NCI-H1048 (cell line): Measurements from ENCODE around the gene FANCC.
"Not testable (repeated sequence)": the region's sequence is repeated elsewhere in the genome, so short reads cannot be mapped to it uniquely, and the experiment has no call there.

ENCODE experiments used
- DNase-seq: peaks from one replicate; lab custom pipeline; 2025; lab: John Stamatoyannopoulos, UW

FANCC gene

GRCh38 chr9:95329061-95329460 lies 11.6 kb upstream of the FANCC start:
- DNase-seq, result not testable (repeated sequence)

DNA sequence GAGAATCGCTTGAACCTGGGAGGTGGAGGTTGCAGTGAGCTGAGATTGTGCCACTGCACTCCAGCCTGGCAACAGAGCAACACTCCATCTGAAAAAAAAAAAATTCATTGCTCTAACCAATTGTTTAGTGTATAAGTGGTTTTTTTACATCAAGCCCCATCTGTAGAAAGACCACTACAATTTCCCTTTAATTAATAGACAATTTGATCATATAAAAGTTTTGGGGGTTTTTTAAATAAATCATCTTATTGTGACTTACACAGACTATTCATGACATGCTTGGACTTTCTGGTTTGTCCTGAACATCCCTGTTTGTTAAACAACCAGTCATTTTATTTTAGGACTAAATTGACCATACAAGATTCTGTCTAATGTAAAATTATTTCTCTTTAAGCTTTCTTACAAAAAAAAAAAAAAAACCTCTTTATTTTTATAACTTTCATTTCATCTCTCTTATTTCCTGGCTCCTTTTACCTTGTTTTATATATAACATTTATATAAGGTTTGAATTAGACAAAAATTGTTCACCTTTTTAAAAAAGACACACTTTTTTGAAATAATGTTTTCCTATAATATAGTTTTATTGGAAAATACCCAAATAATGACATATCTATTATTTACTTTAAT lies 9.8 kb upstream of the FANCC start:
- DNase-seq, result no peak

- no peak for DNase-seq
Measured at GRCh38 chr9:95325221-95325620, 7.7 kb upstream of the FANCC start.

DNA sequence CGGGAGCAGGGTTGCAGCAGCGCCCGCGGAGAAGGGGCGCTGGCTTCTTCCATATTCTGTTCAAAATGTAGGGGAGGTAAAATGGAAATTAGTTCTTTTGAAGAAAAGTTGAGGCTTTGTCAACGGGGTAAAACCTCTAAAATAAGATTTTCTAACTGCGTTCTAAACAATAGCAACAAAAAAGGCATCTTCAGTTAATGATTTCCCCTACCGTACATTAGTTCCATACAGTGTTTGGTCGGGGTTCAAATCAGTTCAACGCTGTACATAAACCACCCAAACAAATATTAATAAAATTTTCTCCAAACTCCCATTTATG lies 343 bp upstream of the FANCC start:
- DNase-seq, result no peak

GRCh38 chr9:95316794-95317118 lies 753 bp downstream of the FANCC start:
- DNase-seq, result peak; percentile 28

GRCh38 chr9:95316274-95316673 lies 1.2 kb downstream of the FANCC start:
- DNase-seq, result no peak

DNA sequence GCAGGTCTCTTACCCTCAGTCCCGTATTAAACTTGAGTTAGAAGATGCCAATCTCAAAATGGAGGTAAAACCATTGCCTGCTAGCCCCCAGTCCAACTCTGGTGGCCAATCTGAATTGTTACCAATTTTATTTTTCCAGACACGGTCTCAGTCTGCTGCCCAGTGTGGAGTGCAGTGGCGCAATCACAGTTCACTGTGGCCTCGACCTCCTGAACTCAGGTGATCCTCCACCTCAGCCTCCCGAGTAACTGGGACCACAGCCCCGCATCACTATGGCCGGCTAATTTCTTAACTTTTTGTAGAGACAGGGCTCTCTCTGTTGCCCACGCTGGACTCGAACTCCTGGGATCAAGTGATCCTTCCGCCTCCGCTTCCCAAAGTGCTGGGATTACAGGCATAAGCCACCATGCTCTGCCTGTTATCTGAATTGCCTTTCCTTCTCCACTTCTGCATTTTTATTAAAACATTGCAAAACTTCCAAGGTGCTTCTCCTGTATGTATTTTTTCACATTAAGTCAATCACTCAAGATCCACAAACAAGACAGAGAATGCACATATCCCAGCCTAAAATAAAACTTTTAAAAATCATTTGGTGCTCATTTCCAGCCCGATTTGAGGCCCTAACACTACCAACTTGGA lies 2.3 kb downstream of the FANCC start:
- DNase-seq, result no peak

DNA sequence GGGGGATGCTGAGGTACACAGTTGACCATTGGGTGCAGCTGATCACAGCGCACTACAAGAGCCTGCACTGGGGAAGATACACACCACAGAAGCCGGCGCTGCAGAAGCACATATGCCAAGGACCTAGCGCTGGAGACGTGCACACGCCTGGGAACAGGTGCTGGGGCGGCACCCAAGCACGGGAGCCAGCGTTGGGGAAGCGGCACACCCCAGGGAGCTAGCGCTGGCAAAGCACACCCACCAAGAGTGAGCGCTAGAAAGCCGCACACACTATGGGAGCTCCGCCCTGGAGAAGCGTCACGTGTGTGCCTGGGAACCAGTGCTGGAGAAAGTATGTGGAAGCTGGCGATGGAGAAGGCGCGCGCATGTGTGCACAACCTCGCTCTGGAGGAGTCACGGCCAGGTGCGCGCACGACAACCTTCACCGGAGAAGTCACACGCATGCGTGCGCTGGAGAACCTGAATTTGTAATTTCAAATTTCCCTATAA lies 4.5 kb downstream of the FANCC start:
- peak; percentile 85 for DNase-seq

DNA sequence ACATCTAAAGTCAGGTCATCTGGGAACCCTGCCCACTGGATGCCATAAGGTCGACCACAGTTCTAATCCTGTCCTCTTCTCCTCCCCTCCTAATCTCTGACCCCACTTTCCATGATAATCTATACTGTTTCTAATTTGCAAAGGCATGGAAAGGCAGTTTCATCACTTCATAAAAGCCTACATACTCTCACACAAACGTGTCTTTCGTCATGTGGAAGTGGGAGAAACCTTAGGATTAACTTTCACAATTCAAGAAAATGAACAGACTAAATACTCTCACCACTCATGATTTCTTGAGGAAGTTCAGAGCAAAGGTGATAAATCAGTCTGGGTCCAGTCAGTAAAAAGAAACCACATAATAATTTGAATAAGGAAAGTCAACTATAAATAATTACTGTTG lies 5.5 kb downstream of the FANCC start:
- no peak for DNase-seq

DNA sequence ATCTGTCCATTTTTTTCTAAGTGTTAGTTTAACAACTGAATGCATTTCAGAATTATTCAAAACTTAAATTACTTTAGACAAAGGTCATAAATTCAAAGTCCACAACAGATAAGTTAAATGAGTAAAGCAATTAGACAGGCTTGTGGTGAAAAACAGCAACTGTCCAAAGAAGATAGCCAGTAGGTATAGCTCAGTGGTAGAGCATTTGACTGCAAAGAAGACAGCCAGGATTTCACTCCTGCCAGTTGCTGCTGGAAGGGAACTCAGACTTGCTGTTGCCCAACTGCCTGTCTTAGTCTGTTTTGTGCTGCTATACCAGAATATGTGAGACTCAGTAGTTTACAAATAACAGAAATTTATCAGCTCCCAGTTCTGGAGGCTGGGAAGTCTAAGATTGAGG lies 10.0 kb downstream of the FANCC start:
- DNase-seq, result no peak

- no peak for DNase-seq
Measured at GRCh38 chr9:95306819-95307218, 10.7 kb downstream of the FANCC start.

DNA sequence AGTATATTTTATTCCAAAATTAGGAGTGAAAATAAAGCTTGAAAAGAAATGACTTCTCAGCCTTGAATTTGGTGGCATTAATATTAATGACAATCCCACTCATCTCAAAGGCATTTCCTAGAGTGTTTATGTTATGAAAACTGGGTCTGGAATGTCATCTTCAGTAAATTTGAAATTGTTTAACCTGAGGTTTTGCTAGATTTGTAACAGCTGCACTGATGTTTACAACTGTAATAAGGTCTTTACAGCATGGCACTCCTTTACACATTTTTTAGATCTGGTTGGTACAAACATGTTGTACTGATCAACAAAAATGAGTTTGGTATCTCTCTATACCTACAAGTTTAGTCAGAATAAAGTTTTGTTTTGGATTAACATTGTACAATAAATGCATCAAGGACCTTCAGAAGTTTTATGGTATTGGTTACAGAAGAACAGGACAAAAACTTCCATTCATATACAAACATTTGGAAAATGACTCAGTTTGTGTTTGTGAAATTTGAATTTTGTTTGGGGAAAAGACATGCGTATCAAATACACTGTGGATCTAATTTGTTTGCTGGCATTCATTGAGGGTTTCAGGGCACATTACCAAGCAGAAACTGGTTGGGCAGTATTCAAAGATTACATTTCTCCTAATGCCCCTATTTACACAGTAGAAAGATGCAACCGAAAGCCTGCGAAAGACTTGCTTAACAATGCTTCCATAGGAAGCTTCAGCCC lies 11.6 kb downstream of the FANCC start:
- DNase-seq, result peak; percentile 6

DNA sequence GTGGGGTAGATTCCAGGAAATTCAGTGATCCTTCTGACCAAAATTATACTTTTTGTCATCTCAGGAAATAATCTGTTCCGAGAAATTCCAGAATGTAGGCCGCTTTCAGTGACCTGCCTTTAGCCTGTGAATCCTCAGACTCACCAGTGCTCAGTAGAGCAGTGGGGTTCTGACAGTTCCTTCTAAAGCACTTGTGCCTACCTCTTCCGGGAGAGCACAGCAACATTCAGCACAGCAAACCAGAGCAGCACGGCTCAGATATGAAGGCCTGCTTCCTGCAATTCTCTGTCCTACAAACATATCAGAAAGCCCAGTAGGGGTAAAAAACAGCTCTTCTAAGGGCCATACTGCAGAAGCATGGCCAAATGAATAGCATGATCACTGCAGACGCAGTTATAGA lies 15.0 kb downstream of the FANCC start:
- DNase-seq, result no peak

DNA sequence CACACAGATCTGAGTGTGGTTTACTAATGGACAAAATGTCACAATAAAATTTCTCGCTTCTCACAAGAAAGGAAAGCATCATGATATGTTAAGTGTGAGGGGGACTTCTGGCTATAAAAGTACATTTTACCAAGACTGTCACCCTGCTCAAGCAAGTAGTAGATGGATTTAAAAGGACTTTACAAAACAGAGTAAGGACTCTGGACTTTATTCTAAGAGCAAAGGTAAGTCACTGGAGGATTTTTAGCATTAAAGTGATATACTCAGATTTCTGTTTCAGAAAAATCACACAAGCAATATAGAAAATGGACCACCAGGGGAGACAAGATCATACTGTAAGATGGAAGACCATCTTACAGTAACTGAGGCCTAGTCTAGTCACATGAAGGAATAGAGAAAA lies 19.7 kb downstream of the FANCC start:
- DNase-seq, result no peak

- no peak for DNase-seq
Measured at GRCh38 chr9:95297316-95297715, 20.2 kb downstream of the FANCC start.

DNA sequence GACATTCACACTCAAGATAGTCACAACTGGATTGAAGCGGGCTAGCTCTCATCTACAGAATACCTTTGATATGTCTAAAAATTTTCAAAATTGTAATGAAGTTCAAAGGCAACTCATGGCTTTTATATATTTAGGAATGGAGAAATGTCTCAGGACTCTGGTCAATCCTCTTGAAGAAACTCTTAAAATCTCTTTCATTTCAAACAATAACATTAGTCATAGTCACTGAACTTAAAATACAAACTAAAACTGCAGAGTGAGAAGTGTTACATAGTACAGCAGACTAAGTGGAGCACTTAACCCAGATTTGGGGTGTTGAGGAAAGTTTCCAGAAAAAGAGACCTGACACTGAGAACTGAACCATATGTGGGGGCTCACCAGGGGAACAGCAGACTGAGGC lies 20.7 kb downstream of the FANCC start:
- no peak for DNase-seq

GRCh38 chr9:95293296-95293695 lies 24.2 kb downstream of the FANCC start:
- not testable (repeated sequence) for DNase-seq

- DNase-seq, result no peak
Measured at GRCh38 chr9:95292226-95292625, 25.3 kb downstream of the FANCC start.

DNA sequence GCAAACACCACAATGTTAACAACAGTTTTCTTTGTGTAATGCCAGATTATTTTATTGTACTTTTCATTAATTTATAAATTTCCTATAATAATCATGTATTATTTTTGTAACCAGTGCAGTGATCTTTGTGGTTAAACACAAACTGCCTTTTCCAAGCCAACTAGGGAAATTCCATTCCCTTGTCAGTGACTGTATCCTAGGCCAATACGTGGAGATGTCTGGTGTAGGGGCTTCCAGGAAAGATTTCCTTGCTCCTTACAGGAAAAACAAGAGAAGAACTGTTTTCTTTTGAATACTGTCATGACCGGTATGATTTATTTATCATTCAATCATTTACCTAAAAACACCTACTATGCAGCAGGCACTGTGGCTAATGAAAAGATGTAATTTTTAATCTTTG lies 31.4 kb downstream of the FANCC start:
- DNase-seq, result no peak

DNA sequence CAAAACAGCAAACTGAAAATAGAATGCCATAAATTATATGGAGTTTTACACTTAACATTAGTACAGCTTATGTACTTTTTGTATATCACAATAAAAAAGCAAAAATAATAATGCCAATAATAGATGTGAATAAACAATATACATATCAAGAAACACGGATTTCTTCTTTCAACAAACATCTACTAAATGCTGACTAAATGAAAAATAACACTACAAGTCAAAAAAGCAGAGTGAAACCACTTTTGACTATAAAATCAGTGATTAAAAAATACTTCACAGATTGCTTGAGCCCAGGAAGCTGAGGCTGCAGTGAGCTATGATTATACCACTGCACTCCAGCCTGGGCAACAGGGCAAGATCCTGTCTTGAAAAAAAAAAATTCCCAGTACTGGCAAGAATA lies 32.2 kb downstream of the FANCC start:
- DNase-seq, result no peak

DNA sequence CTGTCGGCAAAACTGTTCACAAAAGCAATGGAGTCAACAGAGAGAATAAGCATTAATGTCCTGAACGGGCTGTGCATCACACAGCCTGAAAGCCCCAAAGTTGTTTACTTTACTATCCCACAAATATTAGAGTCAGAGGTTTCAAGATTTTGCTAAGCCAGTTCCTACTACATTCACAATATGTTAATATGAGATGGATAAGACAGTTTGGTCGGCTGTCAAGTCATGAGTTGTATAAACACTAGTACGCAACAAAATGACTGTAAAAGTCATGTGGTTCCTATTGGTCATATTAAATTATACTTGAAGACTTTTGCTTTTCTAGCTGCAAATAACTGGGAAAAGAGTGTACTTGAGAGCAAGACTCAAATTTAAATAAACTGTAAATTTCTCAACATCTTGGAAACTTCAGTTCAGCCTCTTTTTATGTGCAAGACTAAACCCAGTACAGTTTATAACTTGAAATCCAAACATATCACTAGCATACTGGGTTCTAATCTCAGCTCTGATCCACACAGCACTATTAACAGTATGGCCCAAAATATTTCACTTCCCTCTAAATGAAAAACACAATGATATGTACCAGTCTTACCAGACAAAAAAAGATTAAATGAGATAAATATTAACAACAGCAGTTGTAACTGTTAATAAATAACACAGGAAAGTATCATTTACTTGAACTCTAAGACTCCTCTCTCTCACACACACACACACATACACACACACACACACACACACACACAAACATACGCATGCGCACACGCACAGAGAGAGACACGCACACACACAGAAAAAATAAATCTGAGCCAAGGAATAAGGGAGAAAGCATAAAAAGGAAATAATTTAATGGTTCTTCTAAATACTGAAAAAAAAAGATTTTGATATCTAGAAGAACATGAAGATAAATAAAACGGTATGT lies 33.1 kb downstream of the FANCC start:
- no peak for DNase-seq

DNA sequence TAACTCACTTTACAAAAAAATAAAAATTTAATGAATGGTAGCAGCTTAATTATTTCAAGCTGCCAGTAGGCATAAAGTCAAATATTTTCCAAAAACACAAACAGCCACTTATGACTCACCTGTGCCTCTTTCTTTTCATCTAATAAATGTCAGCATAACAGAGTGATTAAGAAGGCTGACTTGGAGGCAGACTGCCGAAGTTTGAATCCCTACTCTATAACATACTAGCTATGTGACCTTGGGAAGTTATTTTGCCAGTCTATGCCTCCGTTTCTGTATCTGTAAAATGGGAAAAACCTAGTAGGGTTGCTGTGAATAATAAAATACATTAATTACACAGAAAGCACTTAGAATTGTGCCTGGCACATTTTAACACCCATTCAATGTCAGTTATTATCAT lies 33.8 kb downstream of the FANCC start:
- DNase-seq, result no peak

DNA sequence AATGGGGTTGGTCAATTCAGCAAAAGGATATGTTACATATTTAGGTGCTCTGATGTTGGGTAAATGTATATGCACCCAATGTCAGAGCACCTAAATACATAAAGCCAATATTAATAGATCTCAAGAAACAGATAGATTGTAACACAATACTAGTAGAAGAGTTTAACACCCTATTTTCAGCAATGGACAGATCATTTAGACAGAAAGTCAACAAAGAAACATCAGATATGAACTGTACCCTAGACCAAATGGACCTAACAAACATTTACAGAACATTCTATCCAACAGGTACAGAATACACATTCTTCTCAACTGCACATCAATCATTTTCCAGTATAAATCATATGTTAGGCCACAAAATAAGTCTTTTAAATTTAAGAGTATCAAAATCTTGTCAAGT lies 35.2 kb downstream of the FANCC start:
- DNase-seq, result no peak
